GM03348 (cell line): ENCODE results near the gene PPP5C.
"Not testable (repeated sequence)": the region's sequence is repeated elsewhere in the genome, so short reads cannot be mapped to it uniquely, and the experiment has no call there.

Experiments used
- DNase-seq: peaks from one replicate; pipeline ENCODE4 v3.0.0; 2012; ENCODE audit warnings: low spot score

Gene PPP5C

GRCh38 chr19:46435689-46436088 is 88.8 kb downstream of the PPP5C start:
- DNase-seq, result not testable (repeated sequence)
